HG03039 (cell line): ENCODE results near the gene GLI2.

Experiments used
- ATAC-seq: cut with Tn5 transposase; IDR thresholded peaks from one replicate; pipeline ENCODE4 v1.9.1; 2021; ENCODE audit warnings: mild to moderate bottlenecking, moderate library complexity; ENCODE audit not compliant: unreplicated experiment

The GLI2 gene

DNA sequence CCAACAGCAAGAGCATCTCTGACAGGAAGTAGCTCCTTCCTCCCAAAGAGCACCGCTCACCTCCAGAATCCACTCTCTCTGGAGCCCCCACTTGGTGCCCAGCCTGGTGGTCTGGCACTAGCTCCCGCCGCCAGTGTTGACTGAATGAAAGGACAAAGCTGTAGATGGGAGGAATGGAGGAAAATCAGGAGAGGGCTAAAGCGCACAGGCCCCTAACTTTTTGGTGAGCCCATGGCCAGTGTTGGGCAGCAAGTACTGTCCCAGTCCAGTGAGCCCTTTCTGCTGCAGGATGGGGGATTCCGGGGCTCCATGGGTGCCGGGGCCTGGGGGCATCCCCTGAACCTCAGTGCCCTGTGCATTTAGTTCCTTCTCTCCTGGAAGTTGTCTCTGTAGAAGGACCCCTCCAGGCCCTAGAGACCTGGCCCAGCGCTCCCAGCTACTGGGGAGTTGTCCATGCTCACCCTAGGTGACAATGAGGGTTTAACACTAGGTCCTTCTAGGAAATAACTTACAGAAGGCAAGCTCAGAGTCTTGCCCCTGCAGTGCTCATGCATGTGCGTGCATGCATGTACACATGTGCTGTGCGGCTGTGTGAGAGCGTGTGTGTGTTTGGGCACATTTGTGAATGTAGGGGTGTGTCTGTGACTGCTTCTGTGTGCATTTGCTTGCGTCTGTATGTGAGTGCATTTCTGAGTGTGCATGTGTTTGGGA lies 33.6 kb downstream of the GLI2 start:
- no peak for ATAC-seq

DNA sequence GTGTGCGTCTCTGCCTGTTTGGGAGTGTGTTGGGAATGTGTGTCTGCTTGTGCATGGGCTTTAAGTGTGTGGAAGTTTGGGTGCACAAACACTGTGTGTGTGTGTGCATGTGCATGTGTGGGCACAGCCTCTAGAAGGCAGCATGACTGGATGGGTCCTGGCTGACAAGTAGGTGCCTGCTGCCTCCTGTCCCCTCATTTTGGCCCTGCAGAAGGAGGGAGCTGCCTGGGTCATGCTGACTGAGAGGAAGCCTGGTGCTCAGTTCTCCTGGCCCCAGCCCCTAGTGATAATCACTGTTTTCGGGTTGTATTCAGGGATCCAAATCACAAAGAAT lies 34.1 kb downstream of the GLI2 start:
- no peak for ATAC-seq

GRCh38 chr2:120770176-120770575 lies 34.5 kb downstream of the GLI2 start:
- no peak for ATAC-seq

DNA sequence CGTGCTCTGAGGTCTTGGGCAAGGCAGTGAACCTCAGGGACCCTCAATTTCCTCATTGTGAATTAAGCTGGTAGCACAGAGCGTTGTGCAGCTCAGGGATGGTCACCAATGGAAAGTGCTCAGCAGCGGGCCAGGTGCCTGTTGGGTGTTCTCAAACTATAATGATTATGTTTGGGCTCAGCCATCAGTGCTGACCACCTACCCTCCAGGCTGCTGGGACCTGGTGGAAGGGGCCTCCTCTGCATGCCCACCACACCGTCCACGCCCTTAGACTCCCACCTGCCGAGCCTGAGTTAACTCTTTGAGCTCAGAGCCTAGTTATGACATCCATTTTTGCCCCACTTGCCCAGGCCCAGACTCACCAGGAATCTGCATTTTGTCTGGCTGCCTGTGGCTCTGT lies 35.0 kb downstream of the GLI2 start:
- no peak for ATAC-seq

DNA sequence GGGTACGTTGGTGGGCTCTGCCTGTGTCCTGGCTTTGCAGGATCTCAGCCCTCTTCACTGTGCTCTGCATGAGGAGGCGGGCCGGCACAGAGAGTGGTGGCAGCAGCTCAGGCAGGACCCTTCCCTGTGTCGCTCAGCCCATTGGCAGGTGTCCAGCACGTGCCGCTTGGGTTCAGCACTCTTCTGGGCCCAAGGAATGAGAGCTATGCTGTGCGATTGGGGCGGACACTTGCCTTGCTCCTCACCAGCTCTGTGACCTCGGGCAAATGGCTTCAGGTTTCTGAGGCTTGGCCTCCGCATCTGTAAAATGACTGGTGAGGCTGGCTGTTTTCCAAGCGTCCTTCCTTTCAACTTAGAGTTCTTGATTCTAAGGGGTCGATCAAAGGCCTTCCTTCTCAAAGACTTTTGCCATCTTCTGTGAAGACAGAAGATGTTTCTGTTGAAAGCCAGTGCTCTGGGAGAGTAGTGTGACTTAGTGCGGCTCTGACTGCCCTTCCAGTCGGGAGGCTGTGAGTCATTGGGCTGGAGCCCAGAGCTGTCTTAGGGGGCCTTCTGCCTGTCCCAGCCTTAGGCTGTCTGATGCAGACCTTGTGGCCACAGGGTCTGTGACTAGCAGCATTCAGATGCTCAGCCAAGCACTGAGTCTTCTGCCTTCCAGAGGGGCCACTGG lies 35.6 kb downstream of the GLI2 start:
- no peak for ATAC-seq

DNA sequence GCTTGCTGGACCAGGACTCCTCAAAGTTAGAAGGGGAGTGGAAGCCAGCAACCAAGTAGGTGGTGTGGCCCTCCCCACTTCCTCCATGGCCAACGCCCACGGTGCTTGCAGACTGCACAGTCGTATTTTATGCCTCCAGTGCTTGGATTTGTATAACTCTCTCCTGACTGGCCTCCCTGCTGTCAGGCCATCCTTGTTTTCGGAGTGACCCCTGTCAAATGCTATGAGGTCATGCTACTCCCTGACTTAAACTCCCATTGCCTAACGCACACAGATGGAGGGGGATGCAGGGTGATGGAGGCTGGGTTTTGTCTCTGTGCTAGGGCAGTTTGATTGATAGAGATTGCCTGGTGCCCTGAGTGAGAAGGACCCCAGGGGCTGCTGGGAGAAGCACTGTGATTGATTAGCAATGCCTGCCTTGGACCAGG lies 36.1 kb downstream of the GLI2 start:
- ATAC-seq = no peak

DNA sequence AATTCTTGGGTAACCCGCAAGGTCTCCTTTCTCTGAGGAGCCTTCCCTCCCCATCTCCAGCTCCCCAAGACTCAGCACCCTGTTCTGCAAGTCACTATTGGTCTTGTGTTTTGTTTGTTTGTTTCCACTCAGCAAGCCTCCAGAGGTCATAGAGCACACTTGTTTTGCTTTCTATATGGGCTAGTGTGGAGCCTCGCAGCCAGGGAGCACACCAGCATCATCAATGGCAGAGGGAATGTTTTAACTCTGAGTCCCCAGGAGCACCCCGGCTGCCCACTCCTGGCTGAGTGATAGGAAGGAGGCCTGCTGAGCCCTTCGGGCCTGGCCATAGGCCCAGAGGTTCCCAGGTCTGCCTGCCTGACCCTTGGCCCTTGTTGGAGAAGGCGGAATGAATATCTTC lies 36.6 kb downstream of the GLI2 start:
- ATAC-seq = no peak

GRCh38 chr2:120773186-120773800 lies 37.6 kb downstream of the GLI2 start:
- ATAC-seq = no peak

DNA sequence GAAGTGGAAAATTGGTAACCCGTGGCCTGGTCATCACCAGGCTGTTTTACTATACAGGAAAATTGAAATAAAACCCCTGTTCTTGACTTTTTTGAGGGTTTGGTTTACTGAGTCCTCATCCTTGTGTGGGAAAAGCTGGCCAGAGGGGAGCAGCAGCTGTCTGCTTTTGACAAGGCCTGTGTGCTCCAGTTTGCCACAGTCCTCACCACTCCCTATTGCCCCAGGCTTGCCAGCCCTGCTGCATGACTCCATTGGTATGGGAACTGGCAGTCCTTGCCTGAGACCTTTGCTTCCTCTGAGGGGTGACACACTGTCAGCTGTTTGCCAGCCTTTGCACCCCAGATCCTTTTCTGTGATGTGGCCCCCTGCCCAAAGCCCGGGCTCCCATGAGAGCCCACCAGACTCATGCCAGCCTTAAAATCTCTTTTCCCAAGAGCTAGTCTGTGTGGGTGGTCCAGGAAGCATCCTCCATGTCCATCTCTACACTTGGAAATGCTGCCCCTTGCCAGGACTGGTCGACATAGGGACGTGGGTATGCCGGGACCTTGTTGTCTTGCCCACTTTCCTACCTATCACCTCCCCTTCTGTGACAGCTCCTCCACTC lies 39.0 kb downstream of the GLI2 start:
- ATAC-seq = no peak

DNA sequence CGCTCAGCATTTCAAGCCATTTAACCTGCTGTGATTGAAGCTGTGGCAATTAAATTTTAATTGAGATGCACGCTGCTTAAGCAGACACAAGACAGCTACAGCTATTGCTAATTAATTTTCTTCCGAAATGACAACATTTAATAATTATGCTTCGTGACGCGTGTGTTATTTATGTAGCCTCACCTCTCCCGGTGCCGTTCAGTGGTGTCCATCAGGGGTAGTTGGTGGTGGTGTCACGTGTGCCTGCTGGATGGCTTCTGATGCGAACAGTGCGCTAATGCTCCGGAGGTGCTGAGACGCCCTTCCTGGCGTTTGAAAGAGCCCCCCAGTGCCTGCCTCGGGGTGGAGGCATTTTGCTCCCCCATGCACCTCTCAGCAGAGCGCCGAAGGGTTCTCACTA lies 39.5 kb downstream of the GLI2 start:
- ATAC-seq = no peak

GRCh38 chr2:120775801-120776589 lies 40.3 kb downstream of the GLI2 start:
- no peak for ATAC-seq

- ATAC-seq = no peak
Measured at GRCh38 chr2:120776649-120777048, 41.0 kb downstream of the GLI2 start.

DNA sequence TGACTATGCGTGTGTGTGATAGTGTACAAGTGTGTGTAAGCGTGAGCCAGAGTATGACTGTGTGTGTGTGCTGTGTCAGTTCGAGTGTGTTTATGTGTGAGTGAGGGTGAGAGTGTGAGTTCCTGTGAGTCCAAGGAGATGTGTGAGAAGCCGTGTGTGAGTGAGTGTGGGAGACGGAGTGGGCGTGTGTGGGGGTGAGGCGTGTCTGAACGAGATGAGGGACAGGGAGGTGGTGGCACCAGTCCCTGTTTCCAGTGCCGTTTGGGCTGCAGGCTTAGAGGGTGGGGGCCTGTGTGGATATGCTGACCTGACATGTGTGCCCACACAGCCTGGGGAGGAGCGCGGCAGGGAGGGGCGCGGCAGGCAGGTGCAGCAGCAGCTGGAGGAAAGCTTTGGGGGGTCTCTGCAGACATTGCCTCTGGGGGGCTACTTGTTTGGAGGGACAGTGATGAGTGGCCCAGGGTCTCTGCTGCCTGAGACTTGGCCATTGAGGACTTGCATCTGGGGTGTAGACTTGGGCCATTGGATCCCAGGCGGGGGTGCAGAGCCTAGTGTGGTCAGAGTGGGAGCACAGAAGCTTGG lies 41.6 kb downstream of the GLI2 start:
- ATAC-seq = no peak

DNA sequence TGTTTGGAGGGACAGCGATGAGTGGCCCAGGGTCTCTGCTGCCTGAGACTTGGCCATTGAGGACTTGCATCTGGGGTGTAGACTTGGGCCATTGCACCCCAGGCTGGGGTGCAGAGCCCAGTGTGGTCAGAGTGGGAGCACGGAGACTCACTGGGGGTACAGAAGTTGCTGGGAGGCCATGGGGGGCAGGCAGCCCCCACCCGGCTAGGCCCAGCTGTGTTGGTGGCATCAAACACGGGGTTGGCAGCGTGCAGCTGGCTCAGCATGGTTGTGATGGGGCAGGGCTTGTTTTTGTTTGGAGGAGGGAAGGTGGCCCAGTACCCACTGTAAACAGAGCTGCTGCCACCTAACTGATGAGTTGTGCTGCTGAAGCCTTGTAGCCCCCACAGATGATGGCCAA lies 42.1 kb downstream of the GLI2 start:
- no peak for ATAC-seq

GRCh38 chr2:120778244-120778643 lies 42.6 kb downstream of the GLI2 start:
- no peak for ATAC-seq

GRCh38 chr2:120779781-120780283 lies 44.2 kb downstream of the GLI2 start:
- ATAC-seq = no peak

DNA sequence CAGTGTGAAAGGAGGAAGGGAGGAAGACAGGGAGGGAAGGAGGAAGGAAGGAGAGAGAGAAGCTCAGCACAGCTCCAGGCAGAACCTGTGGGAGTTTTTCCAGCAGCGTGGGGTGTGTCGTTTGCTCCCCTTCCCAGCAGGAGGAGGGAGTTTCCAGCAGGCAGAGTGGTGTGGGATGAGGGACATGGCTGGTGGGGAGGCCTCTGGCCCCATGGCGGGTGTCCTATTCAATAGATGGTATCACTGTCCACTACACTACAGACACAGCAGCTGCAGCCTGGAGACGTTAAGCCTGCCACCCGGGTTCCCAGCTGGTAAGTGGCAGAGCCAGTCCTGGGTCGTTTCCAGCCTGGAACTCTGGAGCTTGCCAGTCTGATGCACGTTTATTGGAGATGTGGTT lies 44.7 kb downstream of the GLI2 start:
- no peak for ATAC-seq

DNA sequence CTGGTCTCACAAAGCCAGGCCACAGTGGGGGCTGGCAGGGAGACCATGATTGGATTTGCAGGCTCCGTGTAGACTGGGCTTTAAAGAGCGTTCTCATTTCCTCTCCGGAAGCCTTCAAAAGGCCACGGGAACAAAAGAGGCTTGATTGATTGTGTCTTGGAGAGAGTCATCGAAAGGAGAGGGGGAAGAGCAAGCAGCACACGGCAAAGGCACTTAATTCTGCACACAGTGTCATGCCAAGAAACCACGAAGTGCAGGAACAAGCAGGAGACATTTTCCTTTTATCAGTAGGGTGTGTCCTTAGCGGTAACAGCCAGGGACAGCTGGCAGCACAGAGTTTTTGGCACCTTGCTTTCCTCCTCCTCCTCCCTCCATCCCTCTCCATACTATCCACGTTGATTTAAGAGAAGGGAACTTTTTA lies 47.7 kb downstream of the GLI2 start:
- no peak for ATAC-seq

- no peak for ATAC-seq
Measured at GRCh38 chr2:120783969-120784372, 48.3 kb downstream of the GLI2 start.
